ENCODE measurements around the gene PKMYT1.
"Not testable (repeated sequence)": the region's sequence is repeated elsewhere in the genome, so short reads cannot be mapped to it uniquely, and the experiment has no call there.

The PKMYT1 gene

GRCh38 chr16:2960183-2961010 lies 19.8 kb downstream of the PKMYT1 start:
- no peak for DNase-seq (ENCODE audit: low read depth in 2 of 2)

GRCh38 chr16:2959206-2959605 lies 21.0 kb downstream of the PKMYT1 start:
- DNase-seq (ENCODE audit: low read depth in 2 of 2) = no peak

GRCh38 chr16:2956579-2956956 lies 23.7 kb downstream of the PKMYT1 start:
- no peak for DNase-seq (ENCODE audit: low read depth in 2 of 2)

GRCh38 chr16:2955779-2956578 lies 24.3 kb downstream of the PKMYT1 start:
- no peak for DNase-seq (ENCODE audit: low read depth in 2 of 2)

GRCh38 chr16:2955438-2955778 lies 24.8 kb downstream of the PKMYT1 start:
- no peak for DNase-seq (ENCODE audit: low read depth in 2 of 2)

GRCh38 chr16:2954656-2955381 lies 25.4 kb downstream of the PKMYT1 start:
- no peak for DNase-seq (ENCODE audit: low read depth in 2 of 2)

GRCh38 chr16:2953706-2954627 lies 26.3 kb downstream of the PKMYT1 start:
- no peak for DNase-seq (ENCODE audit: low read depth in 2 of 2)

GRCh38 chr16:2952679-2953078 lies 27.6 kb downstream of the PKMYT1 start:
- no peak for DNase-seq (ENCODE audit: low read depth in 2 of 2)

GRCh38 chr16:2950773-2951172 lies 29.5 kb downstream of the PKMYT1 start:
- no peak for DNase-seq (ENCODE audit: low read depth in 2 of 2)

GRCh38 chr16:2950353-2950724 lies 29.9 kb downstream of the PKMYT1 start:
- no peak for DNase-seq (ENCODE audit: low read depth in 2 of 2)

GRCh38 chr16:2949705-2950352 lies 30.4 kb downstream of the PKMYT1 start:
- no peak for DNase-seq (ENCODE audit: low read depth in 2 of 2)

- no peak for DNase-seq (ENCODE audit: low read depth in 2 of 2)
Measured at GRCh38 chr16:2948807-2949704, 31.2 kb downstream of the PKMYT1 start.

- no peak for DNase-seq (ENCODE audit: low read depth in 2 of 2)
Measured at GRCh38 chr16:2946649-2947048, 33.6 kb downstream of the PKMYT1 start.

GRCh38 chr16:2943716-2944115 lies 36.5 kb downstream of the PKMYT1 start:
- DNase-seq (ENCODE audit: low read depth in 2 of 2) = not testable (repeated sequence)

- DNase-seq (ENCODE audit: low read depth in 2 of 2) = no peak
Measured at GRCh38 chr16:2942045-2942444, 38.2 kb downstream of the PKMYT1 start.

- no peak for DNase-seq (ENCODE audit: low read depth in 2 of 2)
Measured at GRCh38 chr16:2939968-2940367, 40.3 kb downstream of the PKMYT1 start.

GRCh38 chr16:2938206-2938605 lies 42.0 kb downstream of the PKMYT1 start:
- no peak for DNase-seq (ENCODE audit: low read depth in 2 of 2)

- DNase-seq (ENCODE audit: low read depth in 2 of 2) = no peak
Measured at GRCh38 chr16:2937170-2937569, 43.1 kb downstream of the PKMYT1 start.

- no peak for DNase-seq (ENCODE audit: low read depth in 2 of 2)
Measured at GRCh38 chr16:2936436-2937011, 43.7 kb downstream of the PKMYT1 start.

GRCh38 chr16:2934450-2934849 lies 45.8 kb downstream of the PKMYT1 start:
- DNase-seq (ENCODE audit: low read depth in 2 of 2) = no peak
